Ovary (tissue), 9 donors: ENCODE data around the gene CCIN. TPM values are rescaled to one million over a fixed set of nuclear protein-coding genes. Genes with fewer than 3 reads are reported as not detected.

Experiments
- DNase-seq, 5 donors: peaks; one replicate each; pipeline ENCODE4 v3.0.0-alpha.2; 2019 to 2020
- H3K27ac ChIP-seq, 2 donors: fragments of 200-600 bp; one replicate each; pipeline versions ENCODE4 v1.5.1 to v1.8.0; 2019 to 2022
- H3K27me3 ChIP-seq: fragments of 200-600 bp; one replicate; pipeline ENCODE4 v1.8.0; 2022
- H3K36me3 ChIP-seq: fragments of 200-600 bp; sonication (generic); one replicate; pipeline ENCODE4 v1.5.1; 2019
- H3K4me1 ChIP-seq: one replicate; pipeline ENCODE4 v1.8.1; 2013; ENCODE audit warnings: mild to moderate bottlenecking, moderate library complexity; ENCODE audit not compliant: insufficient read depth
- H3K4me3 ChIP-seq: fragments of 200-600 bp; sonication (generic); one replicate; pipeline ENCODE4 v1.5.1; 2017
- H3K9me3 ChIP-seq, 2 donors: fragments of 200-600 bp in 1 of 2; sonication (generic) in 1 of 2; one replicate each; pipeline versions ENCODE4 v1.5.1 to v1.8.1; 2013 to 2019; ENCODE audit warnings: mild to moderate bottlenecking in 1 of 2, moderate library complexity in 1 of 2
- EP300 ChIP-seq: sonication (generic); formaldehyde crosslinking; IDR thresholded peaks from one replicate; pipeline ENCODE4 v1.6.1; 2017; ENCODE audit warnings: antibody characterized with exemption
- POLR2A ChIP-seq: fragments of 450-650 bp; IDR thresholded peaks from one replicate; pipeline ENCODE4 v1.6.1; 2017; ENCODE audit warnings: antibody characterized with exemption, mild to moderate bottlenecking, moderate library complexity
- WGBS, 3 donors: extraction: QIAGEN DNeasy Blood & Tissue Kit in 1 of 3; methylation state at CpG; one replicate each; pipeline versions ENCODE4 v1.1.5 to v1.1.7; 2013 to 2017; 5-methylcytosine and 5-hydroxymethylcytosine counted together
- intact Hi-C, 4 donors: fragments of 100-400 bp; cut with DNase I; formaldehyde crosslinking; loops; one replicate each; pipeline versions ENCODE4 v1.11.0 to v1.15.1; 2022 to 2023
- polyA plus RNA-seq, 2 donors: library from polyadenylated mRNA; stranded (reverse); fragments of 200-250 nt in 1 of 2; fragments of 350-450 nt in 1 of 2; fragmentation: Illumina TruSeq in 1 of 2; extraction: RNeasy Lipid Tissue Mini Kit (QIAGEN cat#74804) in 1 of 2; gene quantifications; one replicate each; pipeline ENCODE4 v1.2.3, GENCODE V29; 2013 to 2014
- total RNA-seq, 7 donors: library from RNA; depleted of rRNA in 2 of 7; stranded (reverse); fragments of >200 nt in 2 of 7; fragmentation: NEBNext Ultra II Directional in 3 of 7; extraction: Animal tissue kit (Norgen Biotek cat#: 25700) in 3 of 7; gene quantifications; one replicate each; pipeline versions ENCODE4 v1.1.0 to v1.2.4, GENCODE V29; 2016 to 2023
- TF ChIP-seq, protein P1 (sequence below), 3 donors: fragments of 450-650 bp in 2 of 3; fragments of 200-600 bp in 1 of 3; IDR thresholded peaks; one replicate each; pipeline versions ENCODE4 v1.5.1 to v1.8.0; 2016 to 2022; ENCODE audit warnings: antibody characterized with exemption in 3 of 3, mild to moderate bottlenecking in 1 of 3
- donor health status: DM: no; HTN: no; CAD: no; lungs with moderate emphysema.
- donor health status: DM: no; HTN: no; CAD: no.
- donor health status: Bipolar disorder and iron deficiency.
- donor health status: DM: yes; HTN: yes; CAD: no.
- donor health status: DM: no; HTN: no; CAD: no.
- donor health status: DM: yes; HTN: yes; CAD: no.

The CCIN gene
- total and polyA plus RNA-seq, 9 donors: 0.15 to 0.33 (median 0.28) TPM; not detected in 5

GRCh38 chr9:36125062-36125855 lies 43.9 kb upstream of the CCIN start:
- Histone ChIP-seq H3K27ac (no peak overlapping the region), H3K36me3 (no peaks in the 10 kb centered on the region), H3K4me3 (no peak overlapping the region), H3K9me3 (no peaks in the 10 kb centered on the region), H3K4me1 (no peaks in the 10 kb centered on the region), H3K27me3 (no peaks in the 10 kb centered on the region)
- TF ChIP-seq POLR2A (no peak), EP300 (no peak)
- DNase-seq: no peak
- 75 to 77% (median 76%) methylated on average over 10 of the region's 10 CpGs for WGBS, 3 donors
- intact Hi-C loops: loop anchor here in 1 of 4 donors (10.0 kb wide), 1 partner anchor 50 kb away; no protein-coding TSS in a partner anchor

- Histone ChIP-seq H3K9me3 (no peaks in the 10 kb centered on the region), H3K4me1 (no peaks in the 10 kb centered on the region), H3K27ac (no peak overlapping the region), H3K36me3 (no peaks in the 10 kb centered on the region), H3K27me3 (no peaks in the 10 kb centered on the region), H3K4me3 (no peak overlapping the region)
- intact Hi-C loops: loop anchor here in 1 of 4 donors (10.0 kb wide), 1 partner anchor 49 kb away; no protein-coding TSS in a partner anchor
- no peak for TF ChIP-seq EP300
- TF ChIP-seq POLR2A: no peak
- TF ChIP-seq, protein P1, sequence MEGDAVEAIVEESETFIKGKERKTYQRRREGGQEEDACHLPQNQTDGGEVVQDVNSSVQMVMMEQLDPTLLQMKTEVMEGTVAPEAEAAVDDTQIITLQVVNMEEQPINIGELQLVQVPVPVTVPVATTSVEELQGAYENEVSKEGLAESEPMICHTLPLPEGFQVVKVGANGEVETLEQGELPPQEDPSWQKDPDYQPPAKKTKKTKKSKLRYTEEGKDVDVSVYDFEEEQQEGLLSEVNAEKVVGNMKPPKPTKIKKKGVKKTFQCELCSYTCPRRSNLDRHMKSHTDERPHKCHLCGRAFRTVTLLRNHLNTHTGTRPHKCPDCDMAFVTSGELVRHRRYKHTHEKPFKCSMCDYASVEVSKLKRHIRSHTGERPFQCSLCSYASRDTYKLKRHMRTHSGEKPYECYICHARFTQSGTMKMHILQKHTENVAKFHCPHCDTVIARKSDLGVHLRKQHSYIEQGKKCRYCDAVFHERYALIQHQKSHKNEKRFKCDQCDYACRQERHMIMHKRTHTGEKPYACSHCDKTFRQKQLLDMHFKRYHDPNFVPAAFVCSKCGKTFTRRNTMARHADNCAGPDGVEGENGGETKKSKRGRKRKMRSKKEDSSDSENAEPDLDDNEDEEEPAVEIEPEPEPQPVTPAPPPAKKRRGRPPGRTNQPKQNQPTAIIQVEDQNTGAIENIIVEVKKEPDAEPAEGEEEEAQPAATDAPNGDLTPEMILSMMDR (IDR thresholded peaks at IDR 0.05): no peak
- 52 to 66% (median 63%) methylated on average over 7 of the region's 7 CpGs for WGBS, 3 donors
- DNase-seq: no peak
These were observed 43.0 kb upstream of the CCIN start for GRCh38 chr9:36126016-36126730.

DNA sequence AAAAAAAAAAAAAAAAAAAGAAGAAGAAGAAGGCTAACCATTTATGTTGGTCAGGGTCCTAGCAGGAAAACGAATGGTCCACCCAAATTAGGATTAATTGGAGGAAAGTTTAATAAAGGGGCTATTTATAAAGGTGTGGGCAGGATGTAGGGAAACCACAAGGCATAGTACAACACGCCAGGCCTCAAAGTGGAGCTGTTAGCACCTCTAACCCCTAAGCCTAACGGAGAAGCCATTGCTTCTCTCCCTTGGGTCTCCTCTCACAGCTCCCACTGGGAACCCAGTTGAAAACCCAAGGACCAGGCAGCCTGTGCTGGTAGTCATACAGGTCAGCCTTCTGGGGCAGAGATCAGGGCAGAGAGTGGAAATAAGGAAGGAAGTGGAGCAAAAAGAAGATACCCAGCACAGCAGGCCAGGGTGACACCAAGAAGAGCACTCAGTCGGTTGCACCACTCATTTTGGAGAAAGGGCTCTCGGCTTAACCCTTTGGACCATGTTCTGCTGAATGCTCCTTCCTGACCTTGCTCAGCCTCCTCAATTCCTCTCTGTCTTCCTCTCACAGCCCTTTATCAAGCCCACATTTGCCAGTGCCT lies 41.4 kb upstream of the CCIN start:
- TF ChIP-seq POLR2A (no peak), EP300 (no peak)
- TF ChIP-seq, protein P1 (IDR thresholded peaks at IDR 0.05): no peak
- no peaks in the 10 kb centered on the region for H3K9me3 ChIP-seq
- WGBS, 3 donors: 74 to 84% (median 83%) methylated on average over 5 of the region's 5 CpGs
- no peaks in the 10 kb centered on the region for H3K36me3 ChIP-seq
- DNase-seq: no peak
- no peaks in the 10 kb centered on the region for H3K27me3 ChIP-seq
- H3K4me1 ChIP-seq: no peaks in the 10 kb centered on the region
- intact Hi-C loops: loop anchor here in 1 of 4 donors (10.0 kb wide), 1 partner anchor 47 kb away; no protein-coding TSS in a partner anchor
- H3K4me3 ChIP-seq: no peak overlapping the region
- H3K27ac ChIP-seq: no peak overlapping the region

DNA sequence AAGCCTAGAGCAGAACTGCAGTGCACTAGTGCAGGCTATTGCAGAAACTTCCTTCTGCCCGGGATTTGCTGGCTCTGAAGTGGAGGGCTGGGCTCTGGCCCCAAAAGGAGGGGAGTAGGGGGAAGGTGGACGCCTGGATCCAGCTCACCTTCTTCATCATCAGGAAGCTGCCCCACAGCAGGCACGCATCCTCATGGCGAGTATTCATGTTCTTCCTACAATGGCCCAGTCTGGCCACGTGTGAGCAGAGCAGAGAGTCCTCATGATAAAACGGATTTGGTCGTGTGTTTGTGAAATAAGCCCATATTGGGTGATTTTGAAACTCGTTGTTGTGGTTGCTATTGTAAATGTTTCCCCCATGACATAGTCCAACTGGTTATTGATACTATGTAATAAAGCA lies 40.8 kb upstream of the CCIN start:
- Histone ChIP-seq H3K9me3 (no peaks in the 10 kb centered on the region), H3K27me3 (no peaks in the 10 kb centered on the region), H3K4me1 (no peaks in the 10 kb centered on the region), H3K4me3 (no peak overlapping the region), H3K36me3 (no peaks in the 10 kb centered on the region), H3K27ac (no peak overlapping the region)
- no peak for DNase-seq
- TF ChIP-seq, protein P1 (IDR thresholded peaks at IDR 0.05): no peak
- TF ChIP-seq EP300: no peak
- no peak for TF ChIP-seq POLR2A
- 38 to 62% (median 45%) methylated on average over 8 of the region's 8 CpGs for whole genome bisulfite sequencing, 3 donors
- intact Hi-C loops: loop anchor here in 1 of 4 donors (10.0 kb wide), 1 partner anchor 46 kb away; no protein-coding TSS in a partner anchor
